Cerebellar cortex (tissue), 1 donor: ENCODE results near the gene LRP8.

Source experiments
- DNase-seq: peaks from one replicate; pipeline ENCODE4 v3.0.0-alpha.2; 2015; ENCODE audit warnings: low spot score

Gene LRP8

GRCh38 chr1:53304527-53304926 is 23.3 kb downstream of the LRP8 start:
- no peak for DNase-seq

- DNase-seq: peak; percentile 94
Measured at GRCh38 chr1:53303726-53304515, 23.9 kb downstream of the LRP8 start.

GRCh38 chr1:53303243-53303642 is 24.6 kb downstream of the LRP8 start:
- no peak for DNase-seq

- no peak for DNase-seq
Measured at GRCh38 chr1:53299233-53299632, 28.6 kb downstream of the LRP8 start.

GRCh38 chr1:53298045-53298637 is 29.7 kb downstream of the LRP8 start:
- DNase-seq: no peak

GRCh38 chr1:53297195-53297594 is 30.7 kb downstream of the LRP8 start:
- DNase-seq: no peak

- DNase-seq: no peak
Measured at GRCh38 chr1:53296117-53296749, 31.6 kb downstream of the LRP8 start.

GRCh38 chr1:53295726-53296116 is 32.1 kb downstream of the LRP8 start:
- no peak for DNase-seq

- DNase-seq: no peak
Measured at GRCh38 chr1:53295295-53295694, 32.6 kb downstream of the LRP8 start.

- DNase-seq: no peak
Measured at GRCh38 chr1:53294567-53294966, 33.3 kb downstream of the LRP8 start.

GRCh38 chr1:53294061-53294460 is 33.8 kb downstream of the LRP8 start:
- DNase-seq: no peak

- DNase-seq: no peak
Measured at GRCh38 chr1:53293123-53293522, 34.7 kb downstream of the LRP8 start.

GRCh38 chr1:53292690-53293089 is 35.2 kb downstream of the LRP8 start:
- DNase-seq: no peak

GRCh38 chr1:53291574-53291973 is 36.3 kb downstream of the LRP8 start:
- no peak for DNase-seq

- DNase-seq: no peak
Measured at GRCh38 chr1:53288790-53289429, 39.0 kb downstream of the LRP8 start.

- no peak for DNase-seq
Measured at GRCh38 chr1:53288002-53288789, 39.7 kb downstream of the LRP8 start.

GRCh38 chr1:53286955-53287354 is 40.9 kb downstream of the LRP8 start:
- no peak for DNase-seq

- DNase-seq: no peak
Measured at GRCh38 chr1:53285969-53286760, 41.7 kb downstream of the LRP8 start.

GRCh38 chr1:53285546-53285945 is 42.3 kb downstream of the LRP8 start:
- DNase-seq: no peak

- no peak for DNase-seq
Measured at GRCh38 chr1:53284224-53285020, 43.4 kb downstream of the LRP8 start.
